NCI-H128 (cell line): Measurements from ENCODE around the gene STAT6.
"Not testable (repeated sequence)": the region's sequence is repeated elsewhere in the genome, so short reads cannot be mapped to it uniquely, and the experiment has no call there.

Source experiments
- DNase-seq: peaks from one replicate; lab custom pipeline; 2025; ENCODE audit not compliant: unreplicated experiment; lab: John Stamatoyannopoulos, UW

Gene STAT6

DNA sequence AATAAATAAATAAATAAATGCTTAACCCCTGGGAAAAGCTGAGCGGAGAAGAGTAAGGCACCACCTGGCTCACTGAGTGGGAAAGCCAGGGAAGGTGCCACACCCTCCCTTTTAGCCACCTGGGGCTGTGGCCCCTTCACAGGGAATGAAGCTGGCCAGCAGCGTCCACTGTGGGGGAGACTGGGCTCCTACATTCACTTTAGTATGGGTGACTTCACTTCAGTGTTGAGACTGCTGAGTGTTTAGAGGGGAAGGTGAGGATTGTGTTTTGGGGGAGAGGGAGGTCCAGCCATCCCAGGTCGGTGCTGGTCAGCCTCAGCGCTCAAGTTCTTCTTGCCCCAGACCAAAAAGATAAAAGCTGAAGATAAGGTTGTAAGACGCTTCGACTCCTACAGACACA is 20.7 kb downstream of the STAT6 start:
- DNase-seq: no peak

DNA sequence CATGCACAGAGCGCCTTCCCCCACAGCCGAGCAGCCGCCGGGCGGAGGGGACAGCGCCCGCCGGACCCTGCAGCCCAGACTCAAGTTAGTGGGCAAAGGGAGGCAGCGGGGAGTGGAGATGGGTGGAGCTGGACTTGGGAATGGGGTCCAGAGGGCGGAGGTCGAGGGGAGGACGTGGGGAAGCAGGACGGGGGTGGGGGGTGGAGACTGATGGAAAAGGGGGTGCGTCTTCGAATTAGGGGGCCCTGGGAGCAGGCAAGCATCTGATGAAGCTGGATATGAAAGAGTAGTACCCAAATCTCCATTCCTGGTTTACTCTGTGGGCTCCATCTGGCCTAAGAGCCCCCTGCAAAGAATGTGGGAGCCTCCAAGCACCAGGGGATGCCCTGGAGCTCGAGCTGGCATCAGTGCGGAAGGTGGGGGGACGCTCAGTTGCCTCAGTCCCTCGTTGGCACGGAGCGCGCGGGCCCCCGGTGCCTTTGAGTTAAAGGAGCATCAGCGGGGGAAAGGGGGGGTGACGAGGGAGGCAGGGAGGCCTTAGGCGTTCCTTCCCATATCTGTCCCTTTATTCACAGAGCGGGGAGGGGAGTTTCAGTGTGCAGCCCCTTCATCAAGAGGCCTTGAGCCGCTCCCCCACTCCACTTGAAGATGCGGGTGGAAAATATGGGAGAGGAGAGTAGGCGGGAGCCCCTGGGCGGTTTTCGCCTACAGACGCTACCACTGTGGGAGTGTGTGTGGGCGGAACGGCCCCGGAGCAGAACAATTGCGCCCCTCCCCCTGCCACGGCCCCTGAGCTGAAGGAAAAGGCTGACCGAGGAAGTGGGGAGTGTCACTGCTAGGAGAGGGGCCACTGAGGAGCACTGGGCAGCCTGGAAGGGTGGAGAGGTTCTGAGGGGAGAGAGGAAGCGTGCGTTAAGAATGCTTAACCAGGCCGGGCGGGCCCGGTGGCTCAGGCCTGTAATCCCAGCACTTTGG is 21.6 kb downstream of the STAT6 start:
- DNase-seq: no peak

DNA sequence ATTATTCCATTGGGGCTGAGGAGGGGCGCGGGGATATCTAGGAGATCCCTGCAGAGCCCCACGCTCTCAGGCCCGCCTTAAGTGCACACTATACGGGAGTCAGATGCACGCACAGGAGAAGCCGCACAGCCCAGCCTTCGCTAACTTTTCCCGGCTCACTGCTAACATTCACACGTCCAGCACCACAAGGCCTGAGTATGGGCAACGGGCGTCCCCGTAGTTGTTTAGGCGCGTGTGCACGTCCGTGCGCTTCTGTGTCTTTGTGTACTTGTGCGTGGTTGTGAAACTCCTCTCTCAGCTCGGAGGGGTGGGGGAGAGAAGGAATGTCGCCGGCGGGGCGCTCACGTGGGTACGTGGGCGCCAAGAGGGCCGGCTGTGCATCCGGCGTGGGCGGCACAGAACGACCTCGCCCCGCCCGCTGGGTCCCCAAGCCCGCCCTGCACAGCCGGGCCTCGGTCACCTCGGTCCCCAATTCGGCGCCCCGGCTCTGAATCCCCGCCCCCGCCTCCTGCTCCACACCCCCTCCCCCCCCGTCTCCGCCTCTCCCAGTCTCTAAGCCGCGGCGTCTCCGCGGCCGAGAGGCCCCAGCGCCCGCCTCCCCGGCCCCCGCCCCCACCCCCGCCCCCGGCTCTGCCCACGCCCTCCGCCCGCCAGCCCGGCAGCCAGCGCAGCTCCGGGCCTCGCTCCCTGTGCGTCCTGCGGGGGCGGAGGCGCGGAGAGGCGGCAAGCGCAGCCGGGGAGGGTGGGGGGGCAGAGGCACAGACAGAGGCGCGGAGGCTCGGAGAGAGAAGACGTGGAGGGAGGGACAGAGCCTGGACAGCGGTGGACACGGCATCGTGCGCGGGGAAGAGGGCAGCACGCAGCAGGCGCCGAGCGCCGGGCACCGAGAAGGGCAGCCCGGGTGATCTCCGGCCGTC is 22.6 kb downstream of the STAT6 start, which contains the start of gene NAB2:
NAB2 (plus strand) TSS at position 761 of the 917 bp plus-strand sequence. CDS start 158 bp downstream, outside the sequence.
- DNase-seq: peak; percentile 83

DNA sequence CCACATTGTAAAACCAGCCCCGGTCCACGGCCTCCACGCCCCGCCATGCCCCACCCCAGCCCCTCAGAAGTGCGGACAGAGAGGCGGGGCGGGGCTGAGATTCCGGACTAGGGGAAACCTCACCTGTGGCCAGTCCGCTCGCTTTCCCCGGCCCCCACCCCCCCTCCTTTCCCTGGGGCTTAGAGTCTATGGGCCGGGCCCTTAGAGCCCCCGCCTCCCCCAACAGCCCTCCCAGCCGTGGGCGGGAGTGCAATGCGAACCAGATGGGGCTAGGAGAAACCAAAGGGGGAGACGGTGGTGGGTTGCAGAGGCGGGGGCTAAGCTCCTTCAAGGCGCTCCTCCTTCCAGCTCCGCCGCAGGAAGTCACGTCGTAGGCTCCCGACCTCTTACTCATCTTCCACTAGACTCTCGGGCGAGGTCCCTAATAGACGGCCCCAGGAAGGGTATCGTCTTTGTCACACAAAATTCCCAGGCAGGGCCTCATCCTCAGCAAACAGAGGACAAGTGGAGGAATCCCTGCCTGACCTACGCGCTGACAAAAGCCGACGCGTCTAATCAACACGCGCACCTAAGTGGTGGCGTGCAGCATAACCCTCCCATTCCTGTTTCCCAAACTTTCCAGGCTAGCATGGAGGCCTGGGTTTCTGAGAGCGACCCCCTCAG is 23.3 kb downstream of the STAT6 start:
- peak; percentile 31 for DNase-seq

DNA sequence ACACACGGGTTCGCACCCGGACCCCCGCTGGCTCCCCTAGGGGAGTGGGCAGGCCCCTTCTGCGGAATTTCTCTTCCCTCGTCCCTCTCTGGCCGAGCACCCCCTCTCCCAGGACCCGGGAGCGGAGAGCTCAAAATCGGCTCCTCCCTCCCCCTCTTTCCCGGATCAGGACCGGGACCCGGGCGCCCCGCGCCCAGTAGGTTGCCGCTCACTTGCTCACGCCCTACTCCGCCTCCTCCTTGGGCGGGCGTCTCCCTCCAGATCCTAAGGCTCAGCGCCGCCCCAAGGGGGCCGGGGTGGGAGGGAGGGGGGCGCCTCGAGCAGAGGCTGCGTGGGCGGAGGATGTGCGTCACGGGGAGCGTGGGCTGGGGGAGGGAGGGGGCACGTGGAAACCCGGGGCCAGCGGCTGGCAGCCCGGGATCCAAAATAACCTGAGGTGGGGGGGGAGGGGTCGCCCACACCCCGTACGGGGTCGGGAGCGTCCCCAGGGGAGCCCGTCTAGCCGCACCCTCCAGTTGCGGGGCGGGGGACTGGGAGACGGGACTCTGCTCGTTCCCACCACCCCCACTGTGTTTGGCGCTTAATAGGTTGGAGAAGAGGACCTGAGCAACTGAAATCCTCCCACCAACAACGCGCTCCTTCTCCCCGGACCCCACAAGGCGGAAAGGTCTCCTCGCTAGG is 24.0 kb downstream of the STAT6 start:
- DNase-seq: peak; percentile 24

DNA sequence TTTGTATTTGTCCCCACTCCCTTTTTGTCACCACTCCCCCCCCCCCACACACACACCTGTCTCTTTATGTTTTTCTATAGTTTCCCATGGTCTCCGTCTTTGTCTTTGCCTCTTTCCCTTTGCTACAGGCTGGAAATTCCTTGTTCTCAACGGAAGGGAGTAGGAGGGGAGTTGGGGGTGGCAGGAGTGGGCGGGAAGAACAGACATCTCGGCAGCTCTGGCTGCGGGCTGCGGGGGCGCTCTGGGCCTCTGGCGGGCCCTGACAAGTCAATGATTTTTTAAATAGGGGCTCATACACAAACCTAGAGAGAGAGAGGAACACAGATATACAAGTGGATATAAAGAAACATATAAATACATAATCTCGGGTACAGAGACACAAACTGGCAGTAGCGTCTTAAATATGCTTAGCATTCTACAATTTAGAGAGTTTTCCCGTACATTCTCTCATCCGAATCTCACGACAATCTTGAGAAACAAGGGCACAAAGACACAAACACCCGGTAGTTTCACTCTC is 24.6 kb downstream of the STAT6 start:
- DNase-seq: no peak

DNA sequence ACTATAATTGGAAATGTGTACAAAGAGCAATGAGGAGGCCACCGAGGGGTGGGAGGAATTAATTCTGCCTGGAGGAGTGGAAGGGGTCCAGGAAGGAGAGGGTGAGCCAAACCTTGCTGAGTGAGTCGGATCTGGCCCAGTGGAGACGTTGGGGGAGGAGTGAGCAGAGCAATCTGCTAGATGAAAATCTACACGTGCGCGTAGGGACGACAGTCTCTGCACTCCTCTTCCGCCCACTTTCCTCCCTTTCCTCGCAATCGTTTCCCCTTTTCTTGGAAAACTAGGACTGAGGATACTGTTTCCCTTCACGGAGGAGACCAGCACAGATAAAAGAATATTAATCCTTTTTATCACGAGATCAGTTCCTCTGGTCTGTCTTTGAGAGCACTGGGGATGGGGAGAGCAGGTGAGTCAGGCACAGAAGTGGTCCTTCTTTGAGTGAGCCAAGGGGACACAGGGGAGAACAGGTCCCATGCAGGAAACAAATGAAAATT is 25.1 kb downstream of the STAT6 start:
- DNase-seq: no peak

DNA sequence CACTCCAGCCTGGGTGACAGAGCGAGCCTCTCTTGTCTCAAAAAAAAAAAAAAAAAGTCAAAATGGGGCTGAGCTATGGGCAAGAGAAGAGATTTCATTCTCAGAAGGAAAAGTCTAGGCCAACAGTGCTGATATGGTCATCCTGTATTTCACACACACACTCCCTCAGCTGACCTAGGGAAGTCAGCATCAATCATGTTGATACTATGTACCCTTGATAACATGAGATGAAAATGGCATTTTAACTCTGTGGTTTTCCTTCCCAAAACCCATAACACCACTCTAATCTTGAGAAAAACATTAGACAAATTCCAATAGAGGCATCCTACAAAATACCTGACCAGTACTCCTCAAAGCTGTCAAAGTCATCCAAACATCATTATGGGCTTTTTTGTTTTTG is 30.3 kb downstream of the STAT6 start:
- no peak for DNase-seq

DNA sequence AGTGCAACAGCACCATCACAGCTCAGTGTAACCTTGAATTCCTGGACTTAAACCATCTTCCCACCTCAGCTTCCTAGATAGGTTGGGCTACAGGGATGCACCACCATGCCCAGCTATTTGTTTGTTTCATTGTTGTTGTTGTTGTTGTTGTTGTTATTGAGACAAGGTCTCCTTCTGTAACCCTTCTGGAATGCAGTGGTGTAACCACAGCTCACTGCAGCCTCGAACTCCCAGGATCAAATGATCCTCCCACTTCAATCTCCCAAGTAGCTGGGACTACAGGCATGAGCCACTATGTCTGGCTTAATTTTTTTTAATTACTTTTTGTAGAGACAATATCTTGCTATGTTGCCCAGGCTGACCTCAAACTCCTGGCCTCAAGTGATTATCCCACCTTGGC is 31.3 kb downstream of the STAT6 start:
- DNase-seq: no peak

DNA sequence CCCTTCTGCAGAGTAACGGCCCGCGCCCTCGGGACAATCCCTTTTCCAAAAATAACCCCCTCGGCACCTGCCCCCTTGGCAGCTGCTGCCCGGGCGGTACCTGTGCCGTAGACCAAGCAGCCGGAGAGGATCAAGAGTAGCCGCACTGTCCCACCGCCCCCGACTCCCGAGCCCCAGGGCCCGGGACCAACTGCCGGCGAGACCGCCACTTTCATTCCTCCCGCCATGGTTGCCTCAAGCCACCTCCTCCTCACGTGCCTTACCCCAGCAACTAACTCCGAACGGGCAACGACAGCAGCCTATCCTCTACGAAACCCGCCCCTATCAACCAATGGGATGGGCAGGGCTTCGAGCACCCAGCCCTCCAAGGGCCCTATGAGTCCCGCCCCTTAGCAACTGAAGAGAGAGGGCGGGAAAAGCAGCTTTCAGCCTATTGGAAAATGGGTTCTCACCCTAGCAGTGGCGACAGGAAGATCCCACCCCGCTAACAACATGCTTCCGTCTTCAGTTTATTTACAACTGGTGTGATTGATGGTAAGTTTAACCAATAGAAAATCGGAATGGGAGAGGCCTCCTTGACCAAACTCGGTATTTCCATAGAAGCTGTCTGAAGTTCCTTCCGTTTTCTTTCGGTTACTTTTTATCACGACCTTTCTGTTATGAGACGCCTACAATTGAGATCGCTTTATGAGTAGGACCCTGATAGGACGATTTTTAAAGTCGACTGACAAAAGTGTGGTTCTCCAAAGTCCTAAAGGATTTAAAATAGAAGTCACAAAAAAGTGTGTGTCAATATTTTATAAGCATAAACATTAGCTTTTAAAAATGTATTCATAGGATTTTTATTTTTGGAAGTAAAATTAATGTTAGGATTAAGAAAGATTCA is 32.4 kb downstream of the STAT6 start, which contains the start of gene NEMP1:
NEMP1 (minus strand) TSS at position 273 of the 886 bp plus-strand sequence; CDS start at position 227, 46 bp downstream.
- peak; percentile 99 for DNase-seq

DNA sequence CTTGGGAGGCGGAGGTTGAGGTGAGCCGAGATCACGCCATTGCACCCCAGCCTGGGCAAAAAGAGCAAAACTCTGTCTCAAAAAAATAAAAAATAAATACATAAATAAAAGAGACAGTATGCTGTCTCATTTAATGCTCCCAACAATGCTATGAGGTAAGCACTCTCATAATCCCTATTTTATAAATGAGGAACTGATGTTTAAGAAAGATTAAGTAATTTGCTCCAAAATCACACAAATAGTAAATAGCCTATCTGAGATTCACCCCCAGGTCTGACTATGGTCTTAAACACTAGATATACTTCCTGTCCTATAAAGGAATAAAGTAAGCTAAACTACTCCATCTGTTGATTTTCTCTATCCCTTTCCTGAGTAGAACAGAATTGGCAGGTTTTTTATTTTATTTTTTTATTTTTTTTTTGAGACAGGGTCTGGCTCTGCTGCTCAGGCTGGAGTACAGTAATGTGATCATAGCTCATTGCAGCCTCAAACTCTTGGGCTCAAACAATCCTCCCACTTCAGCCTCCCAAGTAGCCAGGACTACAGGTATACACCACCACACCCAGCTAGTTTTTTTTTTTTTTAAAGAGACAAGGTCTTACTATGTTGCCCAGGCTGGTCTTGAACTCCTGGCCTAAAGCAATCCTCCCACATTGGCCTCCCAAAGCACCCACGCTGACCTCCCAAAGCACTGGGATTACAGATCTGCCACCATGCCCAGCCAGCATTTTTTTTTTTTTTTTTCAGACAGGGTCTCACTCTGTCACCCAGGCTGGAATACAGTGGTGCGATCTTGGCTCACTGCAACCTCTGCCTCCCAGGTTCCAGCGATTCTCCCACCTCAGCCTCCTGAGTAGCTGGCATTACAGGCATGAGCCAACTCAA is 37.4 kb downstream of the STAT6 start:
- not testable (repeated sequence) for DNase-seq

DNA sequence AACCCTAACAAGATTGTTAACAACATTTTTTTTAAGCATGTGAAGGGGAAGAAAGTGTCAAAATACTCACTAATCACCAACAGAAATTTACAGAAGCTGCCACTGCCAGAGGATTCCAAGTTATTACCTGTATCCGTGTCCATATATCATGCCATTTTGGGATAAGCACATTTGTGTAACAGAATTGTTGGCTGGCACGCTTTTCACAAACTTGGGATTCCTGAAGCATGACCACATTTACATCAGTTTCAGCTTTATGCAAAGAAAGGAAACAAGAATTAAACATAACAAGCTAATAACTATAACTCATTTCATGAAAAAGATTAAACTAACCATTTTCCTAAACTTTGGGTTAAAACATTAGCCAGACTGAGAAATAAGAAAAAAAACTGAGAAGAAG is 38.5 kb downstream of the STAT6 start:
- no peak for DNase-seq

DNA sequence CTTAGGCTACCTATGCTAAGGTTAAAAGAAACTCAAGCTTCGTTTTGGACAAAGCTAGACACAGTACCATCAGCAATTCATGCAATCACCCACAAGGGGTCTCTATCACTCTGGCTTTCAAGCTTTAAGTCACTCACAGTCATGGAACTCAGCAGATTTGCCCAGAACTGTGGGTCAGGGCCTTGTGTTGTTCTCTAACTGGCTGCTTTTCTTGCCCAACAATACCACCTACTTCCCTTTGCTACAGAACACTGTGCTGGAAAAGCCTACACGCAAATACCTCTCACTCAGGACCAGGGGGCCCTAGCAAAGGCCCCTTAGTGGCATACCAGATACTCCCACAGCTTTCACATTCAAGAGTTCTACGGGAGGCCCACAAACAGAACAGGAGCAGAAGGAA is 41.6 kb downstream of the STAT6 start:
- peak; percentile 19 for DNase-seq

DNA sequence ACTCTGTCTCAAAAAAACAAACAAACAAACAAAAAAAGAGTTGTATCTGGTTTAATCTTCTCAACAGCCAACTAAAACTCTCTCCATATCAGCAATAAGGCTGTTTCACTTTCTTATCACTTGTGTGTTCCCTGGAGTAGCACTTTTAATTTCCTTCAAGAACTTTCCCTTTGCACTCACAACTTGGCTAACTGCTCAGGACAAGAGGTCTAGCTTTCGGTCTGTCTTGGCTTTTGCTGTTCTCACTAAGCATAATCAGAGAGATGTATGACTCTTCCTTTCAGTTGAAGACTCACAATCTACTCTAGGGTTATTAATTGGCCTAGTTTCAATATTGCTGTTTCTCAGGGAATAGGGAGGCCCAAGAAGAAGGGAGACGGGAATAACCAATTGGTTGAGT is 44.9 kb downstream of the STAT6 start:
- DNase-seq: no peak

DNA sequence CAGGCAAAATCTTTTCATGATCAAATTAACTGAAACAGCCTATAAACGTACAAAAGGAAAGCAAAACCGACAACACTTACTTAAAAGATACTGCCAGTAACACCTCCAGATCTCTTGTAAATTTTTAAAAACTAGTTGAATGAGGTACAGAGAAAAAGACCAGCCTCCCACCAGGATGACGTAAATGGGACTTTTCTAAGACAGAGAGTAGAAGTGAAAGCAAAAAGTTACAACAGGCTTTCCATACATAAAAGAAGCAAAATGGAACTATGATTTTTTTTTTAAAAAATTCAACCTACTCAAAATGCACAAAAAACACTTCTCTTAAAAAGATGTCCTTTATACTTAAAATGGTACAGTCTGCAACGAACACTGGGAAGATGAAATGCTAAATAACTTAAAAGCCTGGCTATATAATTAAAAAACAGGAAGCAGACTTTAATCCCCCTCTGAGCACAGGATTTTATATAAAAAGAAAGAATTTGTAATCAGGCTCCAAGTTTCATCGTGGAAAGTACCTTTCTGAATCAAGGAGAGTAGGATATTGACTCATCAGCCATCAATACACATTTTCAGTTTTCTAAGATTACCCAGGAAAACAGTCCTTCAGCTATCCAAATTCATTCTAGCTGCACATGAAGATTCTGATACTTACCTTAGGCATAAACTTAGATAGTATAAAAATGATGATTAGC is 47.0 kb downstream of the STAT6 start:
- no peak for DNase-seq

DNA sequence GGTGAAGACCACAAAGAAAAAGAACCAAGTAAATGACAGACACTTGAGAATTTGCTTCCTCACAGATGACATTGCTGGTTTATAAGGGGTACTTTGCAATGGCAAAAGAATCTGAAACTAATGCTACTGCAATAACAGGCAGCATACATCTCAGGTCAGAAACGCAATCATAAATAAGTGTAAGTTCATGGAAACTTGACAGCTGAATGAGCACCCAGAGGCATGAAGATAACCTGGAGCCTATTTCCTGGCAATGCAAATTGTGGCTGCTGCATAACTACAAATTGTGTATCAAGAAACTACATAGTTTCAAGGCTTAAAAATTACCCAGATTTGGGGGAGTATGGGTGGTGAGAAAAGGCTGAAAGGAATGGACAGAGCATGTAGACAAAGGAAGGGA is 52.7 kb downstream of the STAT6 start:
- no peak for DNase-seq

DNA sequence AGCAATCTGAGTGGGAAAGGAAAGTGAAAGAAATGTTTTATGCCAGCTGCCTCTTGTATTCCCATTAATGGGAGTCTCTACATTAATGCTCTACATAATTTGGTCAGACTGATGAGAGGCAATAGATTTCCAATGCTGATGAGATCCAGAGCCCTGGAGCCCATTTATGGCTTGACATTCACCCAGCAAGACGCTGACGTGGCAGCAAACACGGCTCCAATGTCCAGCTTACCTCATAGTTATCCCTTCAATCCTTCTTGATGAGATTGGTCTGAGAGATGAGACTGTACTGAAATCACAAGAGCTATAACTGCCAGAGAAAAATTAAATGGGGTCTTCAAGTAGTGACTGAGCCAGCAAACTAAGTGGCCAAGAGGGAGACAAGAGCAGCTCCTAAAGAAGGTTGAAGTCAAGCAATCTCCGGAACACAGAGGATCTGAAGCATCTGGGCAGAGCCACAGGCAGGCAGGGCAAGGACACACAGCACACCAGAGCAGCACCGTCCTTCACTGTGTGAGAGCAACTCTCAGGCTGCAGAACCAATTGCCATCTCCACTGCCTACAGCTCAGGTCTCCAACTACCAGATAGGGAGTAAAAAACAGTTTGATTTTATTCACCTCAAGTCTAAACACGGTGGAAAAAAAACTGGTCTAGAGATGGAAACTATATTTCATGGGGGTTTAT is 54.0 kb downstream of the STAT6 start:
- DNase-seq: no peak
